Nephron progenitor cell (in vitro differentiated cells): ENCODE results near the gene TSPAN10.
A peak's percentile ranks its signal among the peaks of the same experiment; 100 is the strongest.

Source experiments
- DNase-seq: peaks from one replicate; pipeline ENCODE4 v3.0.0; 2021
- H3K27ac Mint-ChIP-seq: 2 replicates; pipeline ENCODE4 v1.8.0; 2021; ENCODE audit warnings: mild to moderate bottlenecking, moderate library complexity, mixed read lengths
- H3K27me3 Mint-ChIP-seq: 2 replicates; pipeline ENCODE4 v1.8.0; 2021; ENCODE audit warnings: mild to moderate bottlenecking, low read depth, mixed read lengths; ENCODE audit not compliant: poor library complexity
- H3K36me3 Mint-ChIP-seq: 2 replicates; pipeline ENCODE4 v1.8.0; 2021; ENCODE audit warnings: low read depth, mixed read lengths
- H3K4me1 Mint-ChIP-seq: 2 replicates; pipeline ENCODE4 v1.8.0; 2021; ENCODE audit warnings: mixed read lengths
- H3K4me3 Mint-ChIP-seq: 2 replicates; pipeline ENCODE4 v1.8.0; 2021; ENCODE audit warnings: mild to moderate bottlenecking, moderate library complexity, mixed read lengths
- H3K9me3 Mint-ChIP-seq: 2 replicates; pipeline ENCODE4 v1.8.0; 2021; ENCODE audit warnings: mild to moderate bottlenecking, moderate library complexity, mixed read lengths
- TF ChIP-seq, protein P1 (sequence below): fragments of 200-600 bp; sonication (generic); IDR thresholded peaks from 2 replicates; pipeline ENCODE4 v1.5.0; 2021; ENCODE audit warnings: antibody characterized with exemption

TSPAN10 gene

DNA sequence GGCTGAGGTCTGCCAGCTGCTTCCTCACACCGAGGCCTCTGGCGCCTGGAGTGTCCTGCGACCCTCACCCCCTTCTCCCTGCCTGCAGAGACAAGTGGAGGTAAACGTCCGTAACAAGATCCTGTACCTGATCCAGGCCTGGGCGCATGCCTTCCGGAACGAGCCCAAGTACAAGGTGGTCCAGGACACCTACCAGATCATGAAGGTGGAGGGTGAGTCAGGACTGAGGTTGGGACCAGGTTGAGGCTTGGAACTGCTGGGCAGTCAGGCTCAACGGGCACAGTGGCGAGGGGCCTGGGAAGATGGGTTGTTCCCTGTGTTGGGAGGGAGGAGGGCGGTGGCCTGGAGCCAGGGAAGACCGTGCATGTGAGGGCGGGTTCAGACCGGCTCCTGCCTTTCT, 51.6 kb downstream of the TSPAN10 start:
- TF ChIP-seq, protein P1, sequence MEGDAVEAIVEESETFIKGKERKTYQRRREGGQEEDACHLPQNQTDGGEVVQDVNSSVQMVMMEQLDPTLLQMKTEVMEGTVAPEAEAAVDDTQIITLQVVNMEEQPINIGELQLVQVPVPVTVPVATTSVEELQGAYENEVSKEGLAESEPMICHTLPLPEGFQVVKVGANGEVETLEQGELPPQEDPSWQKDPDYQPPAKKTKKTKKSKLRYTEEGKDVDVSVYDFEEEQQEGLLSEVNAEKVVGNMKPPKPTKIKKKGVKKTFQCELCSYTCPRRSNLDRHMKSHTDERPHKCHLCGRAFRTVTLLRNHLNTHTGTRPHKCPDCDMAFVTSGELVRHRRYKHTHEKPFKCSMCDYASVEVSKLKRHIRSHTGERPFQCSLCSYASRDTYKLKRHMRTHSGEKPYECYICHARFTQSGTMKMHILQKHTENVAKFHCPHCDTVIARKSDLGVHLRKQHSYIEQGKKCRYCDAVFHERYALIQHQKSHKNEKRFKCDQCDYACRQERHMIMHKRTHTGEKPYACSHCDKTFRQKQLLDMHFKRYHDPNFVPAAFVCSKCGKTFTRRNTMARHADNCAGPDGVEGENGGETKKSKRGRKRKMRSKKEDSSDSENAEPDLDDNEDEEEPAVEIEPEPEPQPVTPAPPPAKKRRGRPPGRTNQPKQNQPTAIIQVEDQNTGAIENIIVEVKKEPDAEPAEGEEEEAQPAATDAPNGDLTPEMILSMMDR, result no peak

DNA sequence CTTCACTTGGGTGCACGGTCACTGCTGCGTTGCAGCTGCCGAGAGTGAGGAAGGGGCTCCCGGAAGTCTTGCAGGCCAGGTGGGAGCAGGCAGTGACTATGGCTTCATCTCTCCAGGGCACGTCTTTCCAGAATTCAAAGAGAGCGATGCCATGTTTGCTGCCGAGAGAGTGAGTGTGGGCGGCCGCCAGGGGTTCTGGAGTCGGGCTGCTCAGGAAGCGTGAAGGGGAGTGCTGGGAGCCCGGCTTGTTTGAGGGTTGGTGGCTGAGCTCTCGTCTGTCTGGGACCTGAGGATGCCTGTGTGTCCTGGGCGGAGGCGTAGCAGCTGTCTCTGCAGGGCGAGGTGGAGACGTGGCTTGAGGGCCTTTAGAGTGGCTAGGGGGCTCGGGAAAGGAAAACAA, 53.1 kb downstream of the TSPAN10 start:
- no peak overlapping the region for H3K27ac Mint-ChIP-seq
- H3K36me3 Mint-ChIP-seq, result peaks cover 11% of the 10 kb centered on the region
- TF ChIP-seq, protein P1, result no peak
- H3K9me3 Mint-ChIP-seq, result no peaks in the 10 kb centered on the region
- DNase-seq, result no peak
- peaks cover 2% of the 10 kb centered on the region for H3K27me3 Mint-ChIP-seq
- no peak overlapping the region for H3K4me3 Mint-ChIP-seq
- H3K4me1 Mint-ChIP-seq, result peaks cover 6% of the 10 kb centered on the region

More for the DNA sequence above, 51.6 kb downstream of the TSPAN10 start:
- DNase-seq, result no peak
- peaks cover 2% of the 10 kb centered on the region for H3K27me3 Mint-ChIP-seq
- H3K4me3 Mint-ChIP-seq, result no peak overlapping the region
- H3K27ac Mint-ChIP-seq, result peak overlapping the region; percentile 79
- no peaks in the 10 kb centered on the region for H3K9me3 Mint-ChIP-seq
- peaks cover 15% of the 10 kb centered on the region for H3K4me1 Mint-ChIP-seq
- peaks cover 11% of the 10 kb centered on the region for H3K36me3 Mint-ChIP-seq

DNA sequence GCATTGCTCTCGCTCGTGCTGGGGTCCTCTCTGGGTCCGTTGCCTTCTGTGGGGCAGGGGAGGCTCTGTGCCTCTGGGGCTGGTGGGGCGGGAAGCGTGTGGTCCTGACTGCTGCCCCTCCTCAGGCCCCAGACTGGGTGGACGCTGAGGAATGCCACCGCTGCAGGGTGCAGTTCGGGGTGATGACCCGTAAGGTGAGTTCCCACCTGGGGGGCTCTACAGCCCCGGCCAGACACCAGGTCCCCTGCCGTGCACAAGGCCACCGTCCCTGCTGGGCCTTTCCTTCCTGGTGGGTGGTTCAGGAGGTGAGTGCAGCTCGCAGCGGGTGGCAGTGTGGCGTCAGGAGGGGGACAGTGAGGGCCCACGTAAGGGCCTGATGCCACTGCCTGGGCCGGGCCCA, 53.6 kb downstream of the TSPAN10 start:
- Mint-ChIP-seq H3K4me1 (peaks cover 2% of the 10 kb centered on the region), H3K4me3 (no peak overlapping the region), H3K9me3 (no peaks in the 10 kb centered on the region), H3K27me3 (peaks cover 2% of the 10 kb centered on the region), H3K36me3 (peaks cover 11% of the 10 kb centered on the region), H3K27ac (no peak overlapping the region)
- TF ChIP-seq, protein P1, result no peak
- no peak for DNase-seq

DNA sequence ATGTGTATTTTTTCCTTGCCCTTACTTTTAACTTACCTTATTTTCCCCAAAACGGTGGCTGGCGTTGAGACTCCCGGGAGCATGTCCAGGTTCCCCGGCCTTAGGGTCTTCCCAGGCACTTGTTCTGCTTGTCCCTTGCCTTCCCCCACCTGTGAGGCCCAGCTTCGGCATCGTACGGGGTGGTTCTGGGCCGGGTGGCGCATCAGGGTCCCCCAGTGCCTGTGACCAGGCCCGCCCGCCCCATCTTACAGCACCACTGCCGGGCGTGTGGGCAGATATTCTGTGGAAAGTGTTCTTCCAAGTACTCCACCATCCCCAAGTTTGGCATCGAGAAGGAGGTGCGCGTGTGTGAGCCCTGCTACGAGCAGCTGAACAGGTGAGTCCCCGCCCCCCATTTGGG, 54.2 kb downstream of the TSPAN10 start:
- Mint-ChIP-seq H3K27ac (no peak overlapping the region), H3K9me3 (no peaks in the 10 kb centered on the region)

DNA sequence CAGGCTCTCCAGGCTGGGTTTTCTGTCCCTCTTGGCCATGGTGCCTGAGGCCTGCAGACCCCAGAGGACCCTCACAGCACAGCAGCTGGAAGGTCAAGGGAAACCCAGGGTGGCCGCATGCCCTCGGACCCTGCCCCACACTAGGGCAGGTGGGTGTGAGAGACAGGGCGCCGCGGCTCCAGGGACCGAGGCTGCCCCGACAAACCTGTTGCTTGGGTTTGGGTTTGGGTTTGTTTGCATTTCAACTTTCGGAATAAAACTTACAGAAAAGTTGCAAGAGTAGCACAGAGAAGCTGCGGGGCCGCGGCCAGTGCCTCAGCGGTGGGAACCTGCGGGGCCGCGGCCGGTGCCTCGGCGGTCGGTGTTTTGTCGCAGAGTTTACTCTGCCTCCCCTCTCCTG, 54.6 kb downstream of the TSPAN10 start:
- H3K27me3 Mint-ChIP-seq, result peaks cover 2% of the 10 kb centered on the region
- H3K36me3 Mint-ChIP-seq, result peaks cover 5% of the 10 kb centered on the region
- no peak overlapping the region for H3K4me3 Mint-ChIP-seq
- DNase-seq, result no peak
- H3K4me1 Mint-ChIP-seq, result no peaks in the 10 kb centered on the region
- H3K27ac Mint-ChIP-seq, result no peak overlapping the region
- no peaks in the 10 kb centered on the region for H3K9me3 Mint-ChIP-seq
- TF ChIP-seq, protein P1, result no peak

More for the DNA sequence above, 54.2 kb downstream of the TSPAN10 start:
- H3K4me1 Mint-ChIP-seq, result no peaks in the 10 kb centered on the region
- H3K36me3 Mint-ChIP-seq, result peaks cover 8% of the 10 kb centered on the region
- TF ChIP-seq, protein P1, result no peak
- peaks cover 2% of the 10 kb centered on the region for H3K27me3 Mint-ChIP-seq
- no peak for DNase-seq
- no peak overlapping the region for H3K4me3 Mint-ChIP-seq

DNA sequence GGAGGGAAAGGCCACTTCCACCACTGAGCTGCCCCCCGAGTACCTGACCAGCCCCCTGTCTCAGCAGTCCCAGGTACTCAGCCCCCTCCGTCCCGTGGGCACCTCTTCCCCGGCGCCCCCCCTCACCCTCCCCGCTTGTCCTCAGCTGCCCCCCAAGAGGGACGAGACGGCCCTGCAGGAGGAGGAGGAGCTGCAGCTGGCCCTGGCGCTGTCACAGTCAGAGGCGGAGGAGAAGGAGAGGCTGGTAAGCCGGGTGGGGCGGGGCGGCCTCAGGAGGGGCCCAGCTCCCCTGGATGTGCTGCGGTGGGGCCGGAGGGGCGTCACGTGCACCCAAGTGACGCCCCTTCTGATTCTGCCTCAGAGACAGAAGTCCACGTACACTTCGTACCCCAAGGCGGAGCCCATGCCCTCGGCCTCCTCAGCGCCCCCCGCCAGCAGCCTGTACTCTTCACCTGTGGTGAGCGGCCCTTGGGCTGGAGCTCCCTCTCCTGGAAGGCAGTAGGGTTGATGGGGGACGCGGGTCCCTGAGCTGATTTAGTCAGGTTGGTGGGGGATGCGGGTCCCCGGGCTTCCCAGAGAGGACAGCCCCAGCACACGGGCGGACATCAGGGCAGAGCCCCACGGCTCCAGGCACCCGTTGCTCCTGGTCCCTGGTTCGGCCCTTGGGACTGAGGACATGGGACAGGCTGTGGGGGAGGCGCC, 56.7 kb downstream of the TSPAN10 start:
- TF ChIP-seq, protein P1, result no peak
- DNase-seq, result no peak
- Mint-ChIP-seq H3K4me3 (no peak overlapping the region), H3K36me3 (peaks cover 24% of the 10 kb centered on the region), H3K9me3 (peaks cover 3% of the 10 kb centered on the region), H3K27me3 (no peaks in the 10 kb centered on the region), H3K27ac (no peak overlapping the region), H3K4me1 (no peaks in the 10 kb centered on the region)
